Liver (tissue), 9 donors: ENCODE data around the gene GRID2IP. TPM values are rescaled to one million over a fixed set of nuclear protein-coding genes. Genes with fewer than 3 reads are reported as not detected.

ENCODE experiments used
- DNase-seq: peaks from one replicate; pipeline ENCODE4 v3.0.0-alpha.2; 2017; ENCODE audit warnings: low spot score
- H3K27ac ChIP-seq, 2 donors: one replicate each; pipeline ENCODE4 v1.7.0; 2013; ENCODE audit warnings: inconsistent platforms in 2 of 2, low read length in 2 of 2, control low read depth in 1 of 2, low read depth in 1 of 2, mild to moderate bottlenecking in 1 of 2
- H3K27me3 ChIP-seq, 4 donors: one replicate each; pipeline versions ENCODE4 v1.6.1 to v1.7.0; 2013; ENCODE audit warnings: low read length in 3 of 4, inconsistent platforms in 1 of 4, mild to moderate bottlenecking in 1 of 4, moderate library complexity in 1 of 4; ENCODE audit not compliant: control insufficient read depth in 4 of 4, insufficient read depth in 4 of 4
- H3K36me3 ChIP-seq, 4 donors: one replicate each; pipeline versions ENCODE4 v1.6.1 to v1.7.0; 2013; ENCODE audit warnings: low read length in 3 of 4, mild to moderate bottlenecking in 3 of 4, low read depth in 1 of 4, moderate library complexity in 1 of 4; ENCODE audit not compliant: control insufficient read depth in 4 of 4, insufficient read depth in 3 of 4
- H3K4me1 ChIP-seq, 4 donors: one replicate each; pipeline versions ENCODE4 v1.6.1 to v1.7.0; 2013; ENCODE audit warnings: low read length in 3 of 4, mild to moderate bottlenecking in 3 of 4, moderate library complexity in 1 of 4; ENCODE audit not compliant: control insufficient read depth in 4 of 4, insufficient read depth in 4 of 4
- H3K4me3 ChIP-seq, 3 donors: one replicate each; pipeline versions ENCODE4 v1.6.1 to v1.7.0; 2013; ENCODE audit warnings: low read length in 3 of 3, control low read depth in 1 of 3, low read depth in 1 of 3, mild to moderate bottlenecking in 1 of 3
- H3K9ac ChIP-seq, 2 donors: one replicate each; pipeline ENCODE4 v1.7.0; 2013; ENCODE audit warnings: low read length in 2 of 2, mild to moderate bottlenecking in 2 of 2, moderate library complexity in 2 of 2, control low read depth in 1 of 2, low read depth in 1 of 2
- H3K9me3 ChIP-seq, 4 donors: one replicate each; pipeline versions ENCODE4 v1.6.1 to v1.7.0; 2013; ENCODE audit warnings: low read length in 3 of 4; ENCODE audit not compliant: control insufficient read depth in 4 of 4
- ATF3 ChIP-seq: IDR thresholded peaks from 2 replicates; pipeline ENCODE4 v1.6.1; 2016; ENCODE audit warnings: antibody characterized with exemption
- CTCF ChIP-seq: fragments of 150-350 bp; IDR thresholded peaks from 2 replicates; pipeline ENCODE4 v1.5.1; 2017; ENCODE audit warnings: improper control_type of control experiment, low read depth, low read length; ENCODE audit not compliant: missing input control
- EGR1 ChIP-seq, 2 donors: IDR thresholded peaks; 2 replicates each; pipeline ENCODE4 v1.6.1; 2016 to 2018; ENCODE audit warnings: antibody characterized with exemption in 2 of 2, low read depth in 2 of 2
- FOXA1 ChIP-seq: IDR thresholded peaks from 2 replicates; pipeline ENCODE4 v1.6.1; 2016; ENCODE audit warnings: antibody characterized with exemption
- GABPA ChIP-seq, 2 donors: IDR thresholded peaks in 1 of 2; conservative IDR thresholded peaks in 1 of 2; 2 replicates each; pipeline ENCODE4 v1.6.1; 2016; ENCODE audit warnings: antibody characterized with exemption in 2 of 2, mild to moderate bottlenecking in 1 of 2, moderate library complexity in 1 of 2
- HNF4A ChIP-seq, 2 donors: conservative IDR thresholded peaks; 2 replicates each; pipeline ENCODE4 v1.6.1; 2016; ENCODE audit warnings: antibody characterized with exemption in 2 of 2, mild to moderate bottlenecking in 2 of 2
- HNF4G ChIP-seq: IDR thresholded peaks from 2 replicates; pipeline ENCODE4 v1.6.1; 2016; ENCODE audit warnings: antibody characterized with exemption
- JUND ChIP-seq, 2 donors: IDR thresholded peaks; 2 replicates each; pipeline ENCODE4 v1.6.1; 2016; ENCODE audit warnings: antibody characterized with exemption in 2 of 2
- MAX ChIP-seq: IDR thresholded peaks from 2 replicates; pipeline ENCODE4 v1.6.1; 2016; ENCODE audit warnings: antibody characterized with exemption
- NR2F2 ChIP-seq: IDR thresholded peaks from 2 replicates; pipeline ENCODE4 v1.6.1; 2016; ENCODE audit warnings: antibody characterized with exemption
- RAD21 ChIP-seq, 2 donors: IDR thresholded peaks; 2 replicates each; pipeline ENCODE4 v1.6.1; 2016; ENCODE audit warnings: antibody characterized with exemption in 2 of 2, mild to moderate bottlenecking in 2 of 2
- REST ChIP-seq: IDR thresholded peaks from 2 replicates; pipeline ENCODE4 v1.6.1; 2016; ENCODE audit warnings: antibody characterized with exemption, mild to moderate bottlenecking
- RXRA ChIP-seq, 2 donors: IDR thresholded peaks; 2 replicates each; pipeline ENCODE4 v1.6.1; 2017 to 2018; ENCODE audit warnings: antibody characterized with exemption in 2 of 2, mild to moderate bottlenecking in 1 of 2
- SP1 ChIP-seq: IDR thresholded peaks from 2 replicates; pipeline ENCODE4 v1.6.1; 2018; ENCODE audit warnings: antibody characterized with exemption, mild to moderate bottlenecking
- YY1 ChIP-seq: IDR thresholded peaks from 2 replicates; pipeline ENCODE4 v1.6.1; 2016; ENCODE audit warnings: antibody characterized with exemption, mild to moderate bottlenecking
- ZBTB33 ChIP-seq: IDR thresholded peaks from 2 replicates; pipeline ENCODE4 v1.6.1; 2016; ENCODE audit warnings: antibody characterized with exemption
- WGBS: extraction: QIAGEN DNeasy Blood & Tissue Kit; methylation state at CpG from one replicate; pipeline ENCODE4 v1.1.7; 2013; 5-methylcytosine and 5-hydroxymethylcytosine counted together
- polyA plus RNA-seq, 2 donors: library from polyadenylated mRNA; stranded (reverse) in 1 of 2; unstranded in 1 of 2; fragments of 200-250 nt in 1 of 2; fragments of >200 nt in 1 of 2; fragmentation: Nextera tagmentation in 1 of 2; extraction: Ambion mirVana in 1 of 2; gene quantifications; one replicate each; pipeline versions ENCODE4 v1.2.1 to v1.2.3, GENCODE V29; 2013 to 2015
- total RNA-seq, 2 donors: library from RNA; depleted of rRNA; stranded (reverse); fragments of >200 nt; gene quantifications; one replicate each; pipeline ENCODE4 v1.2.3, GENCODE V29; 2014
- donor health status: healthy.
- donor health status: healthy.
- donor health status: healthy.
- donor health status: healthy.
- donor health status: healthy.

Gene GRID2IP
- total and polyA plus RNA-seq, 4 donors: 0.05 to 0.08 TPM; not detected in 2

- TF ChIP-seq ATF3 (no peak), HNF4G (no peak)
Observed at GRCh38 chr7:6510476-6511133, 40.7 kb downstream of the GRID2IP start (continued).

GRCh38 chr7:6508950-6509349, 42.3 kb downstream of the GRID2IP start:
- Histone ChIP-seq H3K4me1 (peaks cover 0 to 6% (median 4%) of the 10 kb centered on the region in 4 donors), H3K9me3 (no peaks in the 10 kb centered on the region), H3K36me3 (no peaks in the 10 kb centered on the region), H3K9ac (no peak overlapping the region), H3K27me3 (no peaks in the 10 kb centered on the region), H3K27ac (no peak overlapping the region), H3K4me3 (no peak overlapping the region)
- no peak for DNase-seq
- TF ChIP-seq EGR1 (IDR thresholded peaks at IDR 0.05; ENCODE audit: low read depth in 2 of 2) (no peak), HNF4A (conservative IDR thresholded peaks at IDR 0.05) (no peak), FOXA1 (no peak), NR2F2 (no peak), GABPA (IDR thresholded peaks at IDR 0.05 in 1 of 2, conservative IDR thresholded peaks at IDR 0.05 in 1 of 2) (no peak), MAX (no peak), ATF3 (no peak), YY1 (no peak), JUND (IDR thresholded peaks at IDR 0.05) (no peak), RAD21 (IDR thresholded peaks at IDR 0.05) (no peak)
- 92% methylated on average over 24 of the region's 24 CpGs for WGBS

GRCh38 chr7:6508539-6508938, 42.7 kb downstream of the GRID2IP start:
- TF ChIP-seq GABPA (IDR thresholded peaks at IDR 0.05 in 1 of 2, conservative IDR thresholded peaks at IDR 0.05 in 1 of 2) (no peak), MAX (no peak), SP1 (no peak), YY1 (no peak), RXRA (IDR thresholded peaks at IDR 0.05) (no peak)
- Histone ChIP-seq H3K4me1 (peaks cover 0 to 6% (median 4%) of the 10 kb centered on the region in 4 donors), H3K9ac (no peak overlapping the region), H3K9me3 (no peaks in the 10 kb centered on the region), H3K36me3 (no peaks in the 10 kb centered on the region), H3K27ac (no peak overlapping the region), H3K4me3 (no peak overlapping the region), H3K27me3 (no peaks in the 10 kb centered on the region)
- no peak for DNase-seq
- over 99% methylated on average over 6 of the region's 6 CpGs for WGBS

GRCh38 chr7:6507906-6508305, 43.4 kb downstream of the GRID2IP start:
- Histone ChIP-seq H3K4me1 (peaks cover 0 to 9% (median 7%) of the 10 kb centered on the region in 4 donors), H3K4me3 (no peak overlapping the region), H3K27ac (no peak overlapping the region), H3K9ac (no peak overlapping the region), H3K27me3 (no peaks in the 10 kb centered on the region), H3K36me3 (no peaks in the 10 kb centered on the region), H3K9me3 (no peaks in the 10 kb centered on the region)
- DNase-seq: no peak
- WGBS: 91% methylated on average over 16 of the region's 16 CpGs
- no peak for TF ChIP-seq JUND (IDR thresholded peaks at IDR 0.05)
- TF ChIP-seq ZBTB33: no peak
- TF ChIP-seq REST: no peak
- no peak for TF ChIP-seq CTCF
- no peak for TF ChIP-seq HNF4A (conservative IDR thresholded peaks at IDR 0.05)
- no peak for TF ChIP-seq GABPA (IDR thresholded peaks at IDR 0.05 in 1 of 2, conservative IDR thresholded peaks at IDR 0.05 in 1 of 2)
- no peak for TF ChIP-seq RAD21 (IDR thresholded peaks at IDR 0.05)
- no peak for TF ChIP-seq HNF4G
- TF ChIP-seq MAX: no peak
